Neural progenitor cell (in vitro differentiated cells): ENCODE results near the gene MT1G. TPM values are rescaled to one million over a fixed set of nuclear protein-coding genes. Genes with fewer than 3 reads are reported as not detected.

Experiments used
- DNase-seq: peaks from one replicate; pipeline ENCODE4 v3.0.0-alpha.2; 2016; ENCODE audit warnings: low spot score
- H2AFZ ChIP-seq: fragments of 200-600 bp; sonication (generic); replicated peaks from 2 replicates; pipeline ENCODE4 v1.6.1; 2016; ENCODE audit warnings: antibody characterized with exemption
- H3F3A ChIP-seq: fragments of 200-600 bp; sonication (generic); 2 replicates; pipeline ENCODE4 v1.6.1; 2016; ENCODE audit warnings: antibody characterized with exemption, low read depth
- H3K27ac ChIP-seq: fragments of 200-600 bp; sonication (generic); 2 replicates; pipeline ENCODE4 v1.5.1; 2016; ENCODE audit warnings: mild to moderate bottlenecking
- H3K27me3 ChIP-seq: fragments of 200-600 bp; sonication (generic); 2 replicates; pipeline ENCODE4 v1.6.1; 2016; ENCODE audit warnings: mild to moderate bottlenecking, moderate library complexity
- H3K36me3 ChIP-seq: fragments of 200-600 bp; sonication (generic); 2 replicates; pipeline ENCODE4 v1.5.1; 2016
- H3K4me1 ChIP-seq: fragments of 200-600 bp; sonication (generic); 2 replicates; pipeline ENCODE4 v1.6.1; 2016; ENCODE audit warnings: mixed run types
- H3K4me2 ChIP-seq: fragments of 200-600 bp; sonication (generic); 2 replicates; pipeline ENCODE4 v1.6.1; 2016
- H3K4me3 ChIP-seq: fragments of 200-600 bp; sonication (generic); 2 replicates; pipeline ENCODE4 v1.5.1; 2016
- H3K79me2 ChIP-seq: fragments of 200-600 bp; sonication (generic); 2 replicates; pipeline ENCODE4 v1.6.1; 2016; ENCODE audit warnings: low read depth
- H3K9ac ChIP-seq: fragments of 200-600 bp; sonication (generic); 2 replicates; pipeline ENCODE4 v1.6.1; 2016
- H3K9me3 ChIP-seq: fragments of 200-600 bp; sonication (generic); 2 replicates; pipeline ENCODE4 v1.5.1; 2016; ENCODE audit warnings: low read depth
- H4K20me1 ChIP-seq: fragments of 200-600 bp; sonication (generic); 2 replicates; pipeline ENCODE4 v1.6.1; 2016; ENCODE audit warnings: low read depth
- H3K27ac Mint-ChIP-seq: 3 replicates; pipeline ENCODE4 v1.8.0; 2021; ENCODE audit warnings: mixed read lengths
- H3K27me3 Mint-ChIP-seq: 2 replicates; pipeline ENCODE4 v1.8.0; 2022; ENCODE audit warnings: low read depth, mild to moderate bottlenecking, inconsistent platforms, moderate library complexity, mixed read lengths; ENCODE audit not compliant: insufficient read depth
- H3K36me3 Mint-ChIP-seq: 3 replicates; pipeline ENCODE4 v1.8.0; 2021; ENCODE audit warnings: mixed read lengths
- H3K4me1 Mint-ChIP-seq: 3 replicates; pipeline ENCODE4 v1.8.0; 2021; ENCODE audit warnings: mixed read lengths
- H3K4me3 Mint-ChIP-seq: 3 replicates; pipeline ENCODE4 v1.8.0; 2021; ENCODE audit warnings: mild to moderate bottlenecking, moderate library complexity, mixed read lengths
- H3K9me3 Mint-ChIP-seq: 3 replicates; pipeline ENCODE4 v1.8.0; 2020; ENCODE audit warnings: mixed read lengths
- CTCF ChIP-seq: fragments of 200-600 bp; sonication (generic); IDR thresholded peaks from 2 replicates; pipeline ENCODE4 v1.5.1; 2017; ENCODE audit warnings: antibody characterized with exemption, mild to moderate bottlenecking
- EZH2 ChIP-seq: fragments of 200-600 bp; sonication (generic); IDR thresholded peaks from 2 replicates; pipeline ENCODE4 v1.6.1; 2017; ENCODE audit warnings: antibody characterized with exemption, mild to moderate bottlenecking, moderate library complexity
- EZH2phosphoT487 ChIP-seq: fragments of 200-600 bp; sonication (generic); IDR thresholded peaks from 2 replicates; pipeline ENCODE4 v1.6.1; 2017; ENCODE audit warnings: antibody characterized with exemption
- total RNA-seq: library from RNA; depleted of rRNA; stranded (reverse); fragments of >200 nt; gene quantifications from 2 replicates; pipeline ENCODE4 v1.2.3, GENCODE V29; 2015; ENCODE audit warnings: low replicate concordance

Gene MT1G
- total RNA-seq, 1 donor from 2014 or later, result not detected

- DNase-seq, result no peak
- Histone ChIP-seq H3F3A (no peaks in the 10 kb centered on the region), H3K79me2 (no peaks in the 10 kb centered on the region)
Observed at GRCh38 chr16:56690420-56691122, 22.7 kb upstream of the MT1G start.

GRCh38 chr16:56689171-56689570, 21.3 kb upstream of the MT1G start:
- H3K4me1 ChIP-seq, result no peaks in the 10 kb centered on the region
- peaks cover 6% of the 10 kb centered on the region for H3K27me3 ChIP-seq
- peaks cover 16% of the 10 kb centered on the region for H3K9me3 Mint-ChIP-seq
- no peak overlapping the region for H2AFZ ChIP-seq
- H3K79me2 ChIP-seq, result no peaks in the 10 kb centered on the region
- H3K27ac Mint-ChIP-seq, result no peak overlapping the region
- peaks cover 2% of the 10 kb centered on the region for H3K4me1 Mint-ChIP-seq
- no peak overlapping the region for H3K4me3 Mint-ChIP-seq
- no peak overlapping the region for H3K27ac ChIP-seq
- H3K27me3 Mint-ChIP-seq, result peaks cover 19% of the 10 kb centered on the region
- H3K36me3 ChIP-seq, result no peaks in the 10 kb centered on the region
- H3K9ac ChIP-seq, result no peak overlapping the region
- H4K20me1 ChIP-seq, result no peaks in the 10 kb centered on the region
- H3K9me3 ChIP-seq, result no peaks in the 10 kb centered on the region
- peaks cover 3% of the 10 kb centered on the region for H3K36me3 Mint-ChIP-seq
- no peak overlapping the region for H3K4me2 ChIP-seq
- no peaks in the 10 kb centered on the region for H3F3A ChIP-seq
- no peak overlapping the region for H3K4me3 ChIP-seq
- no peak for DNase-seq
- TF ChIP-seq CTCF (no peak), EZH2 (no peak), EZH2phosphoT487 (no peak)

More at GRCh38 chr16:56690420-56691122, 22.7 kb upstream of the MT1G start:
- Mint-ChIP-seq H3K4me3 (no peak overlapping the region), H3K4me1 (peaks cover 2% of the 10 kb centered on the region), H3K27me3 (peaks cover 18% of the 10 kb centered on the region), H3K27ac (no peak overlapping the region), H3K9me3 (peaks cover 16% of the 10 kb centered on the region), H3K36me3 (peaks cover 3% of the 10 kb centered on the region)
- Histone ChIP-seq H2AFZ (no peak overlapping the region), H3K9ac (no peak overlapping the region), H3K4me1 (no peaks in the 10 kb centered on the region), H4K20me1 (no peaks in the 10 kb centered on the region), H3K4me3 (no peak overlapping the region), H3K27ac (no peak overlapping the region), H3K27me3 (no peaks in the 10 kb centered on the region), H3K36me3 (no peaks in the 10 kb centered on the region), H3K4me2 (no peak overlapping the region), H3K9me3 (no peaks in the 10 kb centered on the region)
- TF ChIP-seq EZH2phosphoT487, result no peak

GRCh38 chr16:56688762-56689161, 20.9 kb upstream of the MT1G start:
- Mint-ChIP-seq H3K4me3 (no peak overlapping the region), H3K4me1 (peaks cover 2% of the 10 kb centered on the region), H3K27me3 (peaks cover 20% of the 10 kb centered on the region), H3K27ac (no peak overlapping the region), H3K36me3 (peaks cover 3% of the 10 kb centered on the region), H3K9me3 (peaks cover 16% of the 10 kb centered on the region)
- Histone ChIP-seq H3K36me3 (no peaks in the 10 kb centered on the region), H2AFZ (no peak overlapping the region), H3K79me2 (no peaks in the 10 kb centered on the region), H3K4me1 (no peaks in the 10 kb centered on the region), H3K9me3 (no peaks in the 10 kb centered on the region), H3K9ac (no peak overlapping the region), H3K4me3 (no peak overlapping the region), H4K20me1 (no peaks in the 10 kb centered on the region), H3K27me3 (peaks cover 11% of the 10 kb centered on the region), H3K4me2 (no peak overlapping the region), H3K27ac (no peak overlapping the region), H3F3A (no peaks in the 10 kb centered on the region)
- TF ChIP-seq CTCF (no peak), EZH2phosphoT487 (no peak), EZH2 (no peak)
- DNase-seq, result no peak

- peaks cover 12% of the 10 kb centered on the region for H3K4me1 Mint-ChIP-seq
- Histone ChIP-seq H3K9ac (no peak overlapping the region), H3K79me2 (no peaks in the 10 kb centered on the region), H3K27ac (no peak overlapping the region), H3K4me3 (no peak overlapping the region), H3F3A (no peaks in the 10 kb centered on the region), H3K4me1 (peaks cover 5% of the 10 kb centered on the region), H3K4me2 (no peak overlapping the region), H4K20me1 (no peaks in the 10 kb centered on the region), H2AFZ (no peak overlapping the region), H3K9me3 (no peaks in the 10 kb centered on the region), H3K27me3 (peaks cover 31% of the 10 kb centered on the region), H3K36me3 (no peaks in the 10 kb centered on the region)
- no peak for DNase-seq
- TF ChIP-seq EZH2, result no peak
- TF ChIP-seq EZH2phosphoT487, result no peak
- TF ChIP-seq CTCF, result no peak
- H3K9me3 Mint-ChIP-seq, result peaks cover 16% of the 10 kb centered on the region
- H3K4me3 Mint-ChIP-seq, result no peak overlapping the region
- peaks cover 23% of the 10 kb centered on the region for H3K27me3 Mint-ChIP-seq
- no peak overlapping the region for H3K27ac Mint-ChIP-seq
- peaks cover 3% of the 10 kb centered on the region for H3K36me3 Mint-ChIP-seq
Observed at GRCh38 chr16:56686758-56687157, 18.9 kb upstream of the MT1G start.
